ENCODE results near the gene PFN1.
"Not testable (repeated sequence)": the region's sequence is repeated elsewhere in the genome, so short reads cannot be mapped to it uniquely, and the experiment has no call there.

PFN1 gene

GRCh38 chr17:4920351-4921048 lies 27.8 kb downstream of the PFN1 start:
- DNase-seq, result no peak

- no peak for DNase-seq
Measured at GRCh38 chr17:4919511-4920047, 28.8 kb downstream of the PFN1 start.

- DNase-seq, result not testable (repeated sequence)
Measured at GRCh38 chr17:4914551-4914950, 33.8 kb downstream of the PFN1 start.

- DNase-seq, result no peak
Measured at GRCh38 chr17:4913994-4914393, 34.3 kb downstream of the PFN1 start.

- peak; percentile 41 for DNase-seq
Measured at GRCh38 chr17:4908711-4909496, 39.4 kb downstream of the PFN1 start.

GRCh38 chr17:4908301-4908700 lies 40.0 kb downstream of the PFN1 start:
- DNase-seq, result no peak

GRCh38 chr17:4906642-4907041 lies 41.7 kb downstream of the PFN1 start:
- DNase-seq, result not testable (repeated sequence)

GRCh38 chr17:4903051-4903818 lies 45.1 kb downstream of the PFN1 start, which contains the start of gene CHRNE:
Gene CHRNE, minus strand, starts transcription at chr17:4903098. Its CDS starts 35 bp downstream, at chr17:4903063.
- peak; percentile 76 for DNase-seq

- DNase-seq, result no peak
Measured at GRCh38 chr17:4902540-4902939, 45.8 kb downstream of the PFN1 start.

GRCh38 chr17:4901648-4902344 lies 46.5 kb downstream of the PFN1 start:
- DNase-seq, result no peak

GRCh38 chr17:4901108-4901647 lies 47.2 kb downstream of the PFN1 start:
- no peak for DNase-seq

- no peak for DNase-seq
Measured at GRCh38 chr17:4900231-4901107, 47.9 kb downstream of the PFN1 start.

- peak; percentile 45 for DNase-seq
Measured at GRCh38 chr17:4899341-4900230, 48.7 kb downstream of the PFN1 start, which contains the start of gene C17orf107. Gene C17orf107, plus strand, starts transcription at chr17:4899536. Its CDS starts 227 bp downstream, at chr17:4899763.

GRCh38 chr17:4898927-4899326 lies 49.4 kb downstream of the PFN1 start:
- DNase-seq, result no peak

- DNase-seq, result no peak
Measured at GRCh38 chr17:4898351-4898750, 50.0 kb downstream of the PFN1 start.

- DNase-seq, result no peak
Measured at GRCh38 chr17:4897785-4898184, 50.5 kb downstream of the PFN1 start.

GRCh38 chr17:4897198-4897687 lies 51.1 kb downstream of the PFN1 start:
- DNase-seq, result no peak

- no peak for DNase-seq
Measured at GRCh38 chr17:4896332-4897197, 51.8 kb downstream of the PFN1 start.
